ENCODE data around the gene NECAP2. TPM values are rescaled to one million over a fixed set of nuclear protein-coding genes. Genes with fewer than 3 reads are reported as not detected.
"Not testable (repeated sequence)": the region's sequence is repeated elsewhere in the genome, so short reads cannot be mapped to it uniquely, and the experiment has no call there.

Gene NECAP2
- total and polyA plus RNA-seq, 4 experiments from 2014 or later: 154 to 341 (median 204) TPM

- Histone ChIP-seq H3K4me1 (ENCODE audit: insufficient read depth, low read length) (peaks cover 55% of the 10 kb centered on the region), H3K27ac (ENCODE audit: low read depth, low read length) (no peak overlapping the region), H3K36me3 (ENCODE audit: insufficient read depth, low read length) (peaks cover 81% of the 10 kb centered on the region), H3K27me3 (ENCODE audit: insufficient read depth, low read length) (no peaks in the 10 kb centered on the region), H3K9me3 (ENCODE audit: control insufficient read depth in 1 of 2, low read length in 2 of 2) (no peaks in the 10 kb centered on the region), H3K4me3 (ENCODE audit: low read length in 2 of 2) (no peak overlapping the region)
- ChIA-PET POLR2A (ENCODE audit: partially characterized antibody) (no interaction called here), CTCF (ENCODE audit: partially characterized antibody) (interaction anchor here (1.0 kb wide), 1 partner anchor 390 kb away, joined by 3 read pairs; no protein-coding TSS in a partner anchor)
- peak overlapping the region in 1 of 8 donors; percentile 17 for H3K4me3 Mint-ChIP-seq
- H3K27ac Mint-ChIP-seq: peak overlapping the region in 1 of 7 donors; percentile 10
- H3K27me3 Mint-ChIP-seq: no peaks in the 10 kb centered on the region
- intact Hi-C loops (cut with micrococcal nuclease): no loop called here
- DNase-seq: no peak
- peaks cover 29 to 84% (median 53%) of the 10 kb centered on the region in 4 donors for H3K4me1 Mint-ChIP-seq
- H3K9me3 Mint-ChIP-seq: no peaks in the 10 kb centered on the region
- H3K36me3 Mint-ChIP-seq: peaks cover 50 to 78% of the 10 kb centered on the region in 2 donors
Measured at GRCh38 chr1:16446116-16446515, 5.6 kb downstream of the NECAP2 start.

- Mint-ChIP-seq H3K27me3 (no peaks in the 10 kb centered on the region), H3K27ac (peak overlapping the region in 4 of 7 donors; percentile 12 to 52 (median 42)), H3K4me3 (peak overlapping the region in 1 of 8 donors; percentile 13), H3K36me3 (peaks cover 56 to 80% of the 10 kb centered on the region in 2 donors), H3K9me3 (no peaks in the 10 kb centered on the region), H3K4me1 (peaks cover 29 to 80% (median 51%) of the 10 kb centered on the region in 4 donors)
- Histone ChIP-seq H3K36me3 (ENCODE audit: insufficient read depth, low read length) (peaks cover 88% of the 10 kb centered on the region), H3K27me3 (ENCODE audit: insufficient read depth, low read length) (no peaks in the 10 kb centered on the region), H3K27ac (ENCODE audit: low read depth, low read length) (no peak overlapping the region), H3K4me3 (ENCODE audit: low read length in 2 of 2) (no peak overlapping the region), H3K9me3 (ENCODE audit: control insufficient read depth in 1 of 2, low read length in 2 of 2) (no peaks in the 10 kb centered on the region), H3K4me1 (ENCODE audit: insufficient read depth, low read length) (peaks cover 42% of the 10 kb centered on the region)
- intact Hi-C loops (cut with micrococcal nuclease): no loop called here
- DNase-seq: no peak
- ChIA-PET POLR2A (ENCODE audit: partially characterized antibody) (no interaction called here), CTCF (ENCODE audit: partially characterized antibody) (no interaction called here)
Measured at GRCh38 chr1:16447641-16448040, 7.1 kb downstream of the NECAP2 start.

- peaks cover 28% of the 10 kb centered on the region for H3K4me1 ChIP-seq (ENCODE audit: insufficient read depth, low read length)
- CTCF ChIA-PET (ENCODE audit: partially characterized antibody): no interaction called here
- peaks cover 48 to 78% of the 10 kb centered on the region in 2 donors for H3K36me3 Mint-ChIP-seq
Measured at GRCh38 chr1:16449065-16449464, 8.5 kb downstream of the NECAP2 start.

DNA sequence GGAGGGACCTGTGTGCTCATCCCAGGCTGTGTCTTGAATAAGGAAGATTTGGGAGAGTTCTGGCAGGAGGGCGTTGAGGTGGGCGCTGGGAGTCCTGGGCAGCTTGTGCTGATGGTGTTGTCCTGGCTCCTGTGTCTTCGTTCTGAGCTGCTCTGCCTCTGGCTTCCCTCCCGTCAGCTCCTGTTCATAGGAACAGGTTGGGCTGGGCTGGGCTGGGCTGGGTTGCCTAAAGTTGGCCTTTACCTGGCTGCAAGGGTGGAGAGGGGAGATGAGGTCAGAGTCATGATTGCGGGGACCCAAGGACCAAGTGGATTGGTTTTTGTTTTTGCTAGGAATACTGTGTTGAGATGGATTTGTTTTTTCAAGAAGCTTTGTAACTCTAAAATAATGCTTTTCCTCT, 9.1 kb downstream of the NECAP2 start:
- H3K9me3 ChIP-seq (ENCODE audit: control insufficient read depth in 1 of 2, low read length in 2 of 2): no peaks in the 10 kb centered on the region
- peaks cover 20 to 61% (median 35%) of the 10 kb centered on the region in 4 donors for H3K4me1 Mint-ChIP-seq
- H3K36me3 ChIP-seq (ENCODE audit: insufficient read depth, low read length): peaks cover 72% of the 10 kb centered on the region
- H3K4me3 ChIP-seq (ENCODE audit: low read length in 2 of 2): no peak overlapping the region
- ChIA-PET POLR2A (ENCODE audit: partially characterized antibody) (interaction anchor here (0.5 to 2.2 kb wide), 4 partner anchors 8 to 64 kb away, joined by 3 to 12 read pairs (median 3); partner anchors contain the start of gene NECAP2), CTCF (ENCODE audit: partially characterized antibody) (interaction anchor here (0.9 to 1.0 kb wide), 2 partner anchors 9 to 98 kb away, joined by 3 to 5 read pairs; partner anchors contain the start of genes FBXO42 and NECAP2)
- H3K36me3 Mint-ChIP-seq: peaks cover 43 to 78% of the 10 kb centered on the region in 2 donors
- no peaks in the 10 kb centered on the region for H3K27me3 Mint-ChIP-seq
- H3K27me3 ChIP-seq (ENCODE audit: insufficient read depth, low read length): no peaks in the 10 kb centered on the region
- peak overlapping the region in 6 of 7 donors; percentile 47 to 86 (median 61) for H3K27ac Mint-ChIP-seq
- intact Hi-C loops (cut with micrococcal nuclease): no loop called here
- no peak for DNase-seq
- H3K4me1 ChIP-seq (ENCODE audit: insufficient read depth, low read length): peaks cover 22% of the 10 kb centered on the region
- H3K27ac ChIP-seq (ENCODE audit: low read depth, low read length): no peak overlapping the region
- H3K9me3 Mint-ChIP-seq: no peaks in the 10 kb centered on the region
- H3K4me3 Mint-ChIP-seq: peak overlapping the region in 1 of 8 donors; percentile 40

More at GRCh38 chr1:16449065-16449464, 8.5 kb downstream of the NECAP2 start:
- Histone ChIP-seq H3K9me3 (ENCODE audit: control insufficient read depth in 1 of 2, low read length in 2 of 2) (no peaks in the 10 kb centered on the region), H3K36me3 (ENCODE audit: insufficient read depth, low read length) (peaks cover 75% of the 10 kb centered on the region), H3K4me3 (ENCODE audit: low read length in 2 of 2) (no peak overlapping the region), H3K27ac (ENCODE audit: low read depth, low read length) (no peak overlapping the region), H3K27me3 (ENCODE audit: insufficient read depth, low read length) (no peaks in the 10 kb centered on the region)
- peak overlapping the region in 1 of 8 donors; percentile 40 for H3K4me3 Mint-ChIP-seq
- intact Hi-C loops (cut with micrococcal nuclease): no loop called here
- no peaks in the 10 kb centered on the region for H3K27me3 Mint-ChIP-seq
- peak overlapping the region in 5 of 7 donors; percentile 43 to 68 (median 54) for H3K27ac Mint-ChIP-seq
- no peak for DNase-seq
- no peaks in the 10 kb centered on the region for H3K9me3 Mint-ChIP-seq
- POLR2A ChIA-PET (ENCODE audit: partially characterized antibody): interaction anchor here (1.2 to 2.2 kb wide), 2 partner anchors 8 to 28 kb away, joined by 3 to 12 read pairs; partner anchors contain the start of gene NECAP2
- H3K4me1 Mint-ChIP-seq: peaks cover 23 to 66% (median 39%) of the 10 kb centered on the region in 4 donors

- ChIA-PET CTCF (ENCODE audit: partially characterized antibody) (interaction anchor here (1.2 kb wide), 1 partner anchor 10 kb away, joined by 3 read pairs; the partner anchor contains the start of gene NECAP2), POLR2A (ENCODE audit: partially characterized antibody) (interaction anchor here (2.1 to 2.2 kb wide), 2 partner anchors 10 kb away, joined by 9 to 12 read pairs; partner anchors contain the start of gene NECAP2)
- peaks cover 48 to 84% of the 10 kb centered on the region in 2 donors for H3K36me3 Mint-ChIP-seq
- peaks cover 20 to 58% (median 35%) of the 10 kb centered on the region in 4 donors for H3K4me1 Mint-ChIP-seq
- Histone ChIP-seq H3K27me3 (ENCODE audit: insufficient read depth, low read length) (no peaks in the 10 kb centered on the region), H3K9me3 (ENCODE audit: control insufficient read depth in 1 of 2, low read length in 2 of 2) (no peaks in the 10 kb centered on the region), H3K4me3 (ENCODE audit: low read length in 2 of 2) (no peak overlapping the region), H3K4me1 (ENCODE audit: insufficient read depth, low read length) (peaks cover 16% of the 10 kb centered on the region), H3K36me3 (ENCODE audit: insufficient read depth, low read length) (peaks cover 73% of the 10 kb centered on the region), H3K27ac (ENCODE audit: low read depth, low read length) (no peak overlapping the region)
- intact Hi-C loops (cut with micrococcal nuclease): no loop called here
- no peaks in the 10 kb centered on the region for H3K27me3 Mint-ChIP-seq
- no peak for DNase-seq
- H3K27ac Mint-ChIP-seq: peak overlapping the region in 3 of 7 donors; percentile 43 to 73 (median 72)
- no peaks in the 10 kb centered on the region for H3K9me3 Mint-ChIP-seq
- H3K4me3 Mint-ChIP-seq: no peak overlapping the region
Measured at GRCh38 chr1:16450863-16451481, 10.4 kb downstream of the NECAP2 start.

- intact Hi-C loops (cut with micrococcal nuclease): no loop called here
- Mint-ChIP-seq H3K27ac (peak overlapping the region in 3 of 7 donors; percentile 17 to 66 (median 39)), H3K4me1 (peaks cover 20 to 55% (median 35%) of the 10 kb centered on the region in 4 donors), H3K4me3 (peak overlapping the region in 1 of 8 donors; percentile 13), H3K36me3 (peaks cover 55 to 89% of the 10 kb centered on the region in 2 donors), H3K9me3 (no peaks in the 10 kb centered on the region), H3K27me3 (no peaks in the 10 kb centered on the region)
- Histone ChIP-seq H3K27ac (ENCODE audit: low read depth, low read length) (no peak overlapping the region), H3K4me1 (ENCODE audit: insufficient read depth, low read length) (peaks cover 16% of the 10 kb centered on the region), H3K36me3 (ENCODE audit: insufficient read depth, low read length) (peaks cover 76% of the 10 kb centered on the region), H3K27me3 (ENCODE audit: insufficient read depth, low read length) (no peaks in the 10 kb centered on the region), H3K4me3 (ENCODE audit: low read length in 2 of 2) (no peak overlapping the region), H3K9me3 (ENCODE audit: control insufficient read depth in 1 of 2, low read length in 2 of 2) (no peaks in the 10 kb centered on the region)
- DNase-seq: no peak
- ChIA-PET CTCF (ENCODE audit: partially characterized antibody) (interaction anchor here (1.2 kb wide), 1 partner anchor 11 kb away, joined by 3 read pairs; the partner anchor contains the start of gene NECAP2), POLR2A (ENCODE audit: partially characterized antibody) (interaction anchor here (0.6 to 2.1 kb wide), 2 partner anchors 11 to 453 kb away, joined by 3 to 9 read pairs; partner anchors contain the start of gene NECAP2)
Measured at GRCh38 chr1:16451841-16452528, 11.5 kb downstream of the NECAP2 start.

GRCh38 chr1:16454909-16455308, 14.4 kb downstream of the NECAP2 start:
- CTCF ChIA-PET (ENCODE audit: partially characterized antibody); H3K27me3 Mint-ChIP-seq; H3K27ac ChIP-seq (ENCODE audit: low read depth, low read length); H3K4me1 ChIP-seq (ENCODE audit: insufficient read depth, low read length); H3K9me3 ChIP-seq (ENCODE audit: control insufficient read depth in 1 of 2, low read length in 2 of 2); intact Hi-C loops (cut with micrococcal nuclease); H3K9me3 Mint-ChIP-seq; DNase-seq; H3K27me3 ChIP-seq (ENCODE audit: insufficient read depth, low read length); H3K4me3 Mint-ChIP-seq; H3K4me3 ChIP-seq (ENCODE audit: low read length in 2 of 2): not testable (repeated sequence)
- Mint-ChIP-seq H3K4me1 (peaks cover 9 to 26% (median 14%) of the 10 kb centered on the region in 4 donors), H3K27ac (peak overlapping the region in 2 of 7 donors; percentile 43 to 77), H3K36me3 (peaks cover 38 to 83% of the 10 kb centered on the region in 2 donors)
- H3K36me3 ChIP-seq (ENCODE audit: insufficient read depth, low read length): peaks cover 70% of the 10 kb centered on the region
- POLR2A ChIA-PET (ENCODE audit: partially characterized antibody): interaction anchor here (1.5 kb wide), 1 partner anchor 14 kb away, joined by 4 read pairs; the partner anchor contains the start of gene NECAP2
